Superior temporal gyrus (tissue), 1 donor: Measurements from ENCODE around the gene BBS9.

ENCODE experiments used
- DNase-seq: peaks from one replicate; pipeline ENCODE4 v3.0.0-alpha.2; 2016; ENCODE audit errors: extremely low spot score

BBS9 gene

DNA sequence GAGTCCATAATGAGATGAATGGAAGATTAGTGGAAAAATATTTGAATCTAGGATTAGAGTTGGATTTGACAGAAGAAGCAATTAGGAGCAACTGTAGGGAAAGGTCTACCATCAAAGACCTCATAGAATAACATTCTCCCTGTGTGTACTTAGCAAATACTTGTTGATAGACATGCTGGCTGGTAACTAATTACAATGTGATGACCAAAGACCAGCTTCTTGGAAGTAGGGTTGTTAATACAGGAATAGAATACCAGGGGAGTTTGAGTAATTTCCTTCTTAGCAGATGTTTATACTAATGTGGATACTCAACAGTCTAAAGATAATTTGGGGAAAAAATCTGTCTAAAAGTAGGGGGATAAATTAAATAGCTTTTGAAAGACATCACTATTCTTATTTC, 418.5 kb downstream of the BBS9 start:
- no peak for DNase-seq

DNA sequence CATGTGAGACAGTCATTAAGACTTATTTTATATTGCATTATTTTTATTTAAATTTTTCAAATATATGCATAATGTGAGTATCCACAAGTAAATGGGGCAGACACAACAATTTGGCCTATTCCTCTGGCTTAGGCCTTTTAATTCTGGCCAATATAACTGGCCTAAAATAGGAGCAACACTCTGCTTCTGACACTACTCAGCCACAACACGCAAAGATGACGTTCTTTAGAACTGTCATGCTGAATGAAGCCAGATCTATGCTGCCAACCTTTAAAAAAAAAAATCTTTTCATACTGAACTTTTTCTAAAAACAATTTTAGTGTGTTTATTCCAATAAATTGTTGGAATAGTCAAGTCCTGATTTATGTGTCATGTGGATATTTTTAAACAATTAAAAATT, 421.0 kb downstream of the BBS9 start:
- DNase-seq = no peak

DNA sequence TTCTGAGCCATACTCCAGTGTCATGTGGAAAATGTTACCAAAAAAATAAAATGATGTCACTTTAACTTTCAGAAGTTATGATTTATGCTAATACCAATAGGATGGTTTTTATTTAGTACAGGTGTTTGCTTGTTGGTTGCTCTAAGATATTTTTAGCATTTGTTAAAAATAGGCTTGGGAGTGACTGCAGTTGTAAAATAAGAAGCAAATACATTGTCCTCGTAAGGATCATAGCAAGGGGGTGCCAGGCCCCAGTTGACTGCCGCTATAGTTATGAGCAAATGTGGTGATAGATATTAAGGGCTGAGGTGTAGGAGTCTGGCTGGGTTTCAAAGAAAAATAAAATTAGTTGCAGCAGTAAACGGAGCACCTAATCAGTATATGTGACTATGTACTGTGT, 421.6 kb downstream of the BBS9 start:
- no peak for DNase-seq

GRCh38 chr7:33554046-33554445, 424.7 kb downstream of the BBS9 start:
- DNase-seq = no peak

DNA sequence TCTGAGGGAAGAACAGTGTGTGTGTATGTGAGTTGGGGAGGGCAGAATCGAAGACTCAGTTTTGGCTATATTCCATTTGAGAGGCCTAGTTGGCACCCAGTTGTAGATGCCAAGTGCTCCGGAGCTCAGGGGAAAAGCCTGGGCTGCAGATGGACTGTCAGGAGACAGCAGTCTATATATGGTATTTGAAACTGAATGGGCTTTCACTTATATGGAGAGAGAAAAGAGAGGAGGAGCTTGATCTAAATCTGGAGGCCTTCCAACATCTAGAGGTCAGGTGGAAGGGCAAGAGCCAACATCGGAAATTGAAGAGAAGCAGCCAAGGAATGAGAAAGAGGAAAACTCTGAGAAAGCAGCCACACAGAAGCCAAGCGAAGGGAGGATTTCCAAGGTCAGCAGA, 425.2 kb downstream of the BBS9 start:
- no peak for DNase-seq

- DNase-seq = no peak
Measured at GRCh38 chr7:33556472-33556871, 427.1 kb downstream of the BBS9 start.

- DNase-seq = no peak
Measured at GRCh38 chr7:33558549-33559323, 429.4 kb downstream of the BBS9 start.

DNA sequence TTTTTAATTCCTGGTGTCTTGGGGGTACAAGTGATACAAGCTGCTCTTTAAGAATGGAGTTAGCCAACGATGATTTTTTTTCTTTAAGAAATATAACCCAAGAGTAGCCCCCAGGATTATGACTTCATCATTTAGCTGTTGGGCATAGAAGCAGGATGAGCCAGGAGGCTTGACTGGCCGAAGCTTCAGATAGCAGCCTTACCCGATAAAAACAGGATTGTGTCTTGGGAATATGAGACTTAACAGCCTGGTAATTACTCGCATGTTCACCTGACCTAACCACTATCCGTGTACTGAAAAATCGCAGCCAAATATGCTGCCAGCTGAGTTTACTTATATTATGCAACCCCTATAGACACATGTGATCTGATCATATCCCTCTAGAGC, 430.0 kb downstream of the BBS9 start:
- DNase-seq = no peak

GRCh38 chr7:33562996-33563395, 433.6 kb downstream of the BBS9 start:
- DNase-seq = no peak

DNA sequence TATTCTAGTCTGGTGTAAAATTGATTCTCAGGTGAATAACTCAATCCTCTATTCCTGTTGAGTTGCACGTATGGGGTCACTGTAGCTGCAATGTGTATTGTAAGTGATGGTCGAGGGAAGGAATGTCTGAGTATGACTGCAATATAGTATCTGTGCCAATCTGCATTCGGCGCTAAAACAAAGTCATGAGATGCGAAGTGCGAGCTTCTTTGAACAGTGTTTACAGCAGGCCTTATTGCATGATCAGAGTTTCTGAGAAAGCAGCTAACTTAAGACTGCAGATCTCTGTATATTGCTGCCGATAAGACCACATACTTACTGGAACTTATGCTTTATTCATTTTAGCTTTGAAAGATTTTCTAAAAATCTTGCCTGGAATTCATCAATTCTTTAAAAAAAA, 434.3 kb downstream of the BBS9 start:
- no peak for DNase-seq

DNA sequence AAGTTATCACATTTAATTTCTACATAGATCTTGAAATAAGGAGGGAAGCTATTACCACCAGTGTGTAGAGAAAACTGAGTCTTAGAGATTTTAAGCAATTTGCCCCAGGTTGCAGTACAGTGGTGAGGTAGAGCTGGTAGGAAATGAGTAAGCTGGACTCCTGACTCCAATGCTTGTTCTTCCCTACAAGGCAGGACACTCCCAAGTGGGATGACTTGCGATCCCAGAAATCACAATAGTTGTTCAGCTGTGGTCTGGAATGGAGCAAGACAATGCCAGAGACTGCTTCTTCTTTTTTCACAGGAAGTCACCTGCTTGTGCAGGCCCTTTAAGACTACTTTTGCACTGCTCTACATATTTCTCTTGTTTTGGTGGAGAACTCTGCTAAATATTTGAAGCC, 448.8 kb downstream of the BBS9 start:
- DNase-seq = no peak

- no peak for DNase-seq
Measured at GRCh38 chr7:33578881-33579672, 449.7 kb downstream of the BBS9 start.

- DNase-seq = no peak
Measured at GRCh38 chr7:33579673-33579960, 450.3 kb downstream of the BBS9 start.

DNA sequence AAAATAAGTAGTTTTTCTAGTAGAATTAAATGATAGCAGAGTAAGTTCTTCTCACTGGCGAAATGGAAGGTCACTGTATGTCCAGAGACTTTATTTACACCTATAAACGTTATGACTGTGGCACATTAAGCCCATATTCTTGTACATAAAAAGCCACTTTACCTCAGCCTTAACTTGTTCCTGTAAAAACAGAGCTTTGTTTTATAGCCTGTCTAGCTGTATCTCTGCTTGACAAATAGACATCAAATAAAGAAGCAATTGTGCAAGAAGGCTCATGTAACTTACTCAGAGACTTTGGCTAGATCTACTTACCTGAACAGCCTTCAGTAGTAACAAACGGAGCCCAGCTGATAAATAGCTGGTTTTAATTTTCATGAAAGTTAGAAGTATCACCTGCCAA, 451.9 kb downstream of the BBS9 start:
- DNase-seq = no peak

DNA sequence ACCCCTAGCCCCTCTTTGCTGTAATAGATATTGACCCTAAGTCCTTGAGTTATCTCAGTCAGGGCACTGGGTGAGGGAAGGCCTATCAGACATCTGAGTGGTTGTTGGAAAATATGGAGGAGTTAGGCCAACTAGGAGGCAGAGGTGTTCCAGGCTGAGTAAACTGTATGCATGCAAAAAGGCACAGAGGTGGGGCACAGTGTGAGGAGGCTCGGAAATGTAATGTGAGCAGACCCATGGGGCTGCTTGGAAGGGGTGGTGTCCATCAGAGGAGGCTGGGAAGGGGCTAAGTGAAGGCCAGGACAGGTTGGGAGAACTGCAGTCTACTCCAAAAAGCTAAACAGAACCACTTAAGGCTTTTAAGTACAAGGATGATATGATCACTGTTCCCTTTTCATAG, 452.7 kb downstream of the BBS9 start:
- DNase-seq = no peak

DNA sequence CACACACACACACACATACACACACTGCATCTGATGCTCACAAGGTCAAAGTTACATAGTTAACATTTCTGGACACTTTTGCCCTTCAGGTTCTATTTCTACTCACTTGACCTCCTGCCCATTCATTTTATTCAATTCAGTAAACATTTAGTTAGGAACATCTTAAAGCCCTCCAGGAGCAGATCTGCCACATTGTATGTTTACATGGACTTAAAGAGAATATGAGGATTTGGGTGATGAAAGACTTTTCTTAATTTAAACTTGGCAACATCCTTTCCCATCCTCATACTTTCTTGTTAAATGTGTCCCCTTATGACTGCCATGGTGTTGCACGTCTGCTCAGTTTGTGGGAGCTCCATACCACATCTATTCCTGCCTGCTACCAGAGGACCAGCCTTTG, 453.2 kb downstream of the BBS9 start:
- no peak for DNase-seq

DNA sequence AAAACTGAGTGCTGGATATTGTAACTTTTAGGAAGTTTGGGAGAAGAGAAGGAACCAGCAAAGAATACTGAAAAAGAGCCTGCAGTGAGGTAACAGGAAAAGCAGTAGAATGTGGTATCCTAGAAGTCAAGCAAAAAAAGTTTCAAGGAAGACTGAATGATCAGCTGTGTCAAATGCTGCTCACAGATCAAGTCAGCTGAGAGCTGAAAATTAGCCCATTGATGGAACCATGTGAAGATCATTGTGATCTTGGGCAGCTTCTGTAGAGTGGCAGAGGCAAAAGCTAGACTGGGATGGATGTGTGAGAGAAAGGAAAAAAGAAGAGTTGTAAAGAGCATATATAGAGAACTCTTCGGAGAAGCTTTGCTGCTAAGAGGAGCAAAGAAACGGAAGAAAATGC, 460.5 kb downstream of the BBS9 start:
- DNase-seq = no peak

DNA sequence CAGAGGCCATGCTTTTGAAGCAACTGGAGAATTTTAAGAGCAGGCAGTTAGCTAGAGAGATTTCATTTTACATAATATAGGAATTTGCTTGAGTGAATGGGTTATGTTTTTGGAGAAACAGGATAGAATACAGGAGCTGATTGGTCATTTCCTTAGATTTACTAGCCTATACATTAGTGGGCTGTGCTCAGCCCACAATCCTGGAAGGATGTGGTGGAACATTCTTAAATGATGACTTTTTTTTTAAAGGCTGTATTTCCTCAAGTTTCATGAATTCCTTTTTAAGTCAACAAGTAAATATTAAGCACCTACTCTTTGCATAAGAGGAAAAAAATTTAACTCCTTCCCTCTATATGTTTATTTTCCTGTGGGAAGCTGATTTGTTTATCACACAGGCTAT, 461.6 kb downstream of the BBS9 start:
- DNase-seq = no peak

DNA sequence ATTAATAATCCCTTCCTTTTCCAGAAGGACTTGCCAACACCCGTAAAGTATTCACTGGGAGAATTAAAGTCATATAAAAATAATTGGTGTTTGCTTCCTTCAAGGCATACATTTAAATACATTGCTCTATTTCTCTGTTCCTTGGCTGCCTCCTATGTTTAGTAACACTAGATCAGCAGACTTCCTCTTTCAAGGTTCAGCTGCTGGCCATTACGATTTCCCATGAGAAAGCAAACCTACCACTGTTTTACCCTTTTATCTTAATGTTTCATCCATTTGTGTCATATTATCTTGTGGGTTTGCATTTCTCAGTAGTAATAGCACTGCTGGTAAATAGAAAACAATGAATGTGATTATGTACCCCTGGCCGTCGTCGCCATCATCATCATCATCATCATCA, 462.1 kb downstream of the BBS9 start:
- DNase-seq = no peak

GRCh38 chr7:33592718-33593117, 463.4 kb downstream of the BBS9 start:
- no peak for DNase-seq

DNA sequence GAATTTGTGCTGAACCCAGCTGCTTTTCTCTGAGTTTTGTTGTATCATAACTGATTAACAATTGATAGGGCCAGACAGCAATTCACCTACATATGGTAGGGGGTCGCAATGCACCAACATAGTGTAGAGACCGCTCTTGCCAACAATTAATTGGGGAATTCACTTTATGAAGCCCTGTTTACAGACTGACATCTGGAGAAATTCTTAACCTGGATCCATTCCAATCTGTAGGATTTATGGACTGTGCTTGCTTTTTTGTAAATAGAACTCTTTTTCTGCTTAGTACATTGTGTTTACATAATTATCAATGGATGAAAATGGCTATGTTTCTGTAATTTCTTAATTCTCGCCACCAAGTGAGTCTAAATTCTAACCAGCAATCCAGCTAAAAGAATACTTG, 464.2 kb downstream of the BBS9 start:
- DNase-seq = no peak

- DNase-seq = no peak
Measured at GRCh38 chr7:33596686-33597085, 467.3 kb downstream of the BBS9 start.

DNA sequence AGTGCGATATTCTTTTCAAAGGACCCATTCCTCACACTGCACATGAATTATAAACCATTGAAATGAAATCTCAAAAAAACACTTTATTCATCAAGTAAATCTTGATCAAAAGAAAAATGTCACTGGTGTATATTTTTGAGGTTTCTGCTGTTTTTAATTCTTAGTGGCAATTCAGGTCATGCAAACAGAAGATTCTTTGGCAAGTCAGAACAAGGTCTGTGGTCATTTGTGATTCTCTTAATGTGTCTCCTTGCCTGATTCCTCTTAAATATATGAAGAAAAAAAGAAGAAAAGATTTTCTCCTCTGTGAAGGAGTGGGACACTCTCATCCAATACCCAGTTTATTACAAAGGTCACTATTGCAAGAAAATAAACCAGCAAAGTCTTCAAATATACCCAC, 467.8 kb downstream of the BBS9 start:
- no peak for DNase-seq

- no peak for DNase-seq
Measured at GRCh38 chr7:33601101-33601500, 471.7 kb downstream of the BBS9 start.
